IMR-90 (cell line): ENCODE measurements around the gene CCDC18. TPM values are rescaled to one million over a fixed set of nuclear protein-coding genes. Genes with fewer than 3 reads are reported as not detected.

Experiments
- ATAC-seq: fragments of 200-7000 bp; cut with Tn5 transposase; 2 replicates; pipeline ENCODE4 v1.9.1; 2020; ENCODE audit warnings: low read depth, mild to moderate bottlenecking, moderate library complexity
- BruUV-seq: library from RNA; stranded (reverse); fragments of 400-500 nt; replicated peaks from 2 replicates; lab custom pipeline; 2021; lab: Mats Ljungman, UMichigan
- CTCF ChIA-PET: fragments of 300-600 bp; formaldehyde crosslinking; extraction: SDS; loops from one replicate; lab custom pipeline; 2021; ENCODE audit warnings: antibody characterized with exemption; lab: Yijun Ruan, JAX
- POLR2A ChIA-PET: fragments of 300-600 bp; sonication (Branson Sonifier 250); formaldehyde crosslinking; loops from one replicate; lab custom pipeline; 2022; ENCODE audit warnings: antibody characterized with exemption; ENCODE audit not compliant: unreplicated experiment; lab: Charles Lee
- DNase-seq: peaks from one replicate; pipeline ENCODE4 v3.0.0; 2013
- H2AFZ ChIP-seq: replicated peaks from 2 replicates; pipeline ENCODE3; 2013; ENCODE audit warnings: low read length, mild to moderate bottlenecking; ENCODE audit not compliant: poor library complexity
- H2AK5ac ChIP-seq: 2 replicates; pipeline ENCODE4 v1.6.1; 2013; ENCODE audit warnings: low read depth, low read length, inconsistent platforms
- H2AK9ac ChIP-seq: replicated peaks from 2 replicates; pipeline ENCODE3; 2013; ENCODE audit warnings: mild to moderate bottlenecking, low read depth, low read length, moderate library complexity; ENCODE audit not compliant: poor library complexity
- H2BK120ac ChIP-seq: 2 replicates; pipeline ENCODE4 v1.6.1; 2013; ENCODE audit warnings: low read depth, low read length, inconsistent platforms
- H2BK15ac ChIP-seq: 3 replicates; pipeline ENCODE4 v1.6.1; 2013; ENCODE audit warnings: low read depth, low read length, inconsistent platforms
- H2BK20ac ChIP-seq: 2 replicates; pipeline ENCODE4 v1.6.1; 2013; ENCODE audit warnings: low read depth, mild to moderate bottlenecking, inconsistent platforms, low read length, moderate library complexity
- H2BK5ac ChIP-seq: 2 replicates; pipeline ENCODE4 v1.6.1; 2013; ENCODE audit warnings: mild to moderate bottlenecking, low read depth, low read length, inconsistent platforms; ENCODE audit not compliant: poor library complexity, severe bottlenecking
- H3K14ac ChIP-seq: replicated peaks from 2 replicates; pipeline ENCODE4 v1.6.1; 2013; ENCODE audit warnings: low read depth, low read length, inconsistent platforms
- H3K18ac ChIP-seq: 2 replicates; pipeline ENCODE4 v1.6.1; 2013; ENCODE audit warnings: low read depth, low read length, control low read depth
- H3K23ac ChIP-seq: 2 replicates; pipeline ENCODE4 v1.6.1; 2013; ENCODE audit warnings: low read depth, low read length, inconsistent platforms
- H3K27ac ChIP-seq: 2 replicates; pipeline ENCODE4 v1.5.1; 2013; ENCODE audit warnings: mild to moderate bottlenecking, control low read depth, low read length; ENCODE audit not compliant: insufficient read depth
- H3K27me3 ChIP-seq: 2 replicates; pipeline ENCODE4 v1.6.1; 2013; ENCODE audit warnings: low read length; ENCODE audit not compliant: control insufficient read depth, insufficient read depth
- H3K36me3 ChIP-seq: 2 replicates; pipeline ENCODE4 v1.6.1; 2013; ENCODE audit warnings: low read length, mixed read lengths; ENCODE audit not compliant: control insufficient read depth, insufficient read depth
- H3K4ac ChIP-seq: 2 replicates; pipeline ENCODE4 v1.6.1; 2013; ENCODE audit warnings: low read depth, low read length, inconsistent platforms
- H3K4me1 ChIP-seq: 2 replicates; pipeline ENCODE4 v1.6.1; 2013; ENCODE audit warnings: low read length, mixed read lengths; ENCODE audit not compliant: control insufficient read depth, insufficient read depth
- H3K4me2 ChIP-seq: 2 replicates; pipeline ENCODE4 v1.6.1; 2013; ENCODE audit warnings: low read depth, mild to moderate bottlenecking, control low read depth, low read length, moderate library complexity
- H3K4me3 ChIP-seq: 2 replicates; pipeline ENCODE4 v1.5.1; 2013; ENCODE audit warnings: low read depth, mild to moderate bottlenecking, control low read depth, low read length, moderate library complexity; ENCODE audit not compliant: insufficient read depth
- H3K56ac ChIP-seq: 2 replicates; pipeline ENCODE4 v1.6.1; 2013; ENCODE audit warnings: low read length, inconsistent platforms; ENCODE audit not compliant: insufficient read depth; ENCODE audit errors: extremely low read depth
- H3K79me1 ChIP-seq, 2 experiments: 2 replicates each; pipeline ENCODE4 v1.6.1; 2013; ENCODE audit warnings: low read length in 2 of 2, inconsistent platforms in 1 of 2, low read depth in 1 of 2
- H3K9ac ChIP-seq: 2 replicates; pipeline ENCODE4 v1.6.1; 2013; ENCODE audit warnings: low read depth, low read length, control low read depth
- H3K9me1 ChIP-seq: 2 replicates; pipeline ENCODE4 v1.6.1; 2013; ENCODE audit warnings: low read length, inconsistent platforms; ENCODE audit not compliant: insufficient read depth
- H3K9me3 ChIP-seq: 2 replicates; pipeline ENCODE4 v1.6.1; 2013; ENCODE audit warnings: low read length; ENCODE audit not compliant: control insufficient read depth, insufficient read depth
- H4K20me1 ChIP-seq: 2 replicates; pipeline ENCODE4 v1.6.1; 2013; ENCODE audit warnings: low read length, inconsistent platforms; ENCODE audit not compliant: insufficient read depth
- H4K5ac ChIP-seq: 2 replicates; pipeline ENCODE4 v1.6.1; 2013; ENCODE audit warnings: mild to moderate bottlenecking, low read depth, low read length, control low read depth
- H4K8ac ChIP-seq, 2 experiments: 2 replicates each; pipeline ENCODE4 v1.6.1; 2013; ENCODE audit warnings: low read depth in 2 of 2, low read length in 2 of 2, control low read depth in 1 of 2, inconsistent platforms in 1 of 2
- H4K91ac ChIP-seq: 2 replicates; pipeline ENCODE4 v1.6.1; 2013; ENCODE audit warnings: low read depth, low read length, inconsistent platforms; ENCODE audit not compliant: insufficient read depth
- FOS ChIP-seq: fragments of 150-350 bp; IDR thresholded peaks from 2 replicates; pipeline ENCODE4 v1.6.1; 2016; ENCODE audit warnings: low read depth, low read length
- POLR2A ChIP-seq: IDR thresholded peaks from 2 replicates; pipeline ENCODE4 v1.6.1; 2012; ENCODE audit warnings: mild to moderate bottlenecking, low read depth, low read length
- WGBS, 2 experiments: methylation state at CpG; one replicate each; pipeline versions ENCODE4 v1.1.5 to v1.1.7; 2013; ENCODE audit warnings: missing lambda C conversion rate in 2 of 2; ENCODE audit not compliant: insufficient read length in 1 of 2; ENCODE audit errors: extremely low coverage in 2 of 2; 5-methylcytosine and 5-hydroxymethylcytosine counted together
- dilution Hi-C: fragments of 300-500 bp; cut with HindIII; formaldehyde crosslinking; loops from one replicate; pipeline ENCODE4 v1.14.3; 2018; ENCODE audit warnings: low sequenced_read_pairs; ENCODE audit not compliant: unreplicated experiment
- in situ Hi-C: fragments of 300-500 bp; cut with MboI; formaldehyde crosslinking; loops from 3 replicates; pipeline ENCODE4 v1.14.3; 2019; ENCODE audit warnings: low sequenced_read_pairs, inconsistent platforms, mixed read lengths
- intact Hi-C: fragments of 100-400 bp; cut with micrococcal nuclease; formaldehyde crosslinking; loops from 2 replicates; pipeline ENCODE4 v1.10.0; 2022
- polyA plus RNA-seq, 3 experiments: library from polyadenylated mRNA; depleted of rRNA; stranded (reverse); fragments of >200 nt; gene quantifications; 2 replicates each; pipeline ENCODE4 v1.2.3, GENCODE V29; 2012; ENCODE audit warnings: low replicate concordance in 1 of 3
- total RNA-seq: library from RNA; depleted of rRNA; stranded (reverse); fragments of >200 nt; gene quantifications from 2 replicates; pipeline ENCODE4 v1.2.3, GENCODE V29; 2012

Gene CCDC18
- total and polyA plus RNA-seq, 2 of the 4 experiments (the other 2 are of a cell fraction) = 5.5 to 7.3 TPM

DNA sequence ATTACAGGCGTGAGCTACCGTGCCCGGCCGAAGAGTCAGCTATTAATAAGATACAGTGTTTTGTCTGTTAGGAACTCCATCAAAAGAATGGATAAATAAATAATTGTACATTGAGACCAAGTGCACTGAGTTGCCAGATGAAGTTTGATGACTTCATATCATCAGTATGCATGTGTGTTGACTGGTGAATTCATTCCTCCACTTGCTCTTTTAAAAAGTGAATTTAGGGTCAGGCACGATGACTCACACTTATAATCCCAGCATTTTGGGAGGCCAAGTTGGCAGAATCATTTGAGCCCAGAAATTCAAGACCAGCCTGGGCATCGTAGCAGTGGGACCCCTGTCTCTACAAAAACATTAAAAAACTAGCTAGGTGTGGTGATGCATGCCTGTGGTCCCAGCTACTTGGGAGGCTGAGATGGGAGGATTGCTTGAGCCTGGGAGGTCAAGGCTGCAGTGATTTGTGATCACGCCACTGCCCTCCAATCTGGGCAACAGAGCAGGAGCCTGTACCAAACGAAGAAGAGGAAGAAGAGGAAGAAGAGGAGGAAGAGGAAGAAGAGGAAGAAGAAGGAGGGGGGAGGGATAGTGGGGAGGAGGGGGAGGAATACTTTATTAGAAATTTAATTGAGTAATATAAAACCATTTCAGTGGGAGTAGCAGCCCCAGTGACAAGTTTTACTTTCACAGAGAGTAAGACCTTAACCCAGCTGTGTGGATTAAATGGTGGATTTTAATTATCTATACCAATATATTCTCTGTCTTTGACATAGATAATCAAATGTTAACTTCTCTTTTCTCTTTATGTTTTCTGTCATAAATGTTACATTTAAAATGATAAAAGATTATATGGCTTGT is 74.9 kb downstream of the CCDC18 start:
- H4K5ac ChIP-seq = no peak overlapping the region
- no TSS peak for BruUV-seq
- H2AFZ ChIP-seq = no peak overlapping the region
- H3K27me3 ChIP-seq = no peaks in the 10 kb centered on the region
- H4K8ac ChIP-seq = no peak overlapping the region
- POLR2A ChIA-PET = no interaction called here
- H3K4me3 ChIP-seq = no peak overlapping the region
- DNase-seq = peak; percentile 92
- no peak overlapping the region for H3K14ac ChIP-seq
- peak; percentile 93 for ATAC-seq
- no peak overlapping the region for H2BK15ac ChIP-seq
- TF ChIP-seq POLR2A (no peak), FOS (peak; percentile 64; the same call in 1 of the 2 replicates)
- H3K9ac ChIP-seq = no peak overlapping the region
- peaks cover 12 to 13% of the 10 kb centered on the region in 2 experiments; a peak in 2 of 4 replicates for H3K79me1 ChIP-seq
- no peak overlapping the region for H3K18ac ChIP-seq
- peaks cover 14% of the 10 kb centered on the region; the same call in 1 of the 2 replicates for H3K9me1 ChIP-seq
- no peak overlapping the region; the same call in 1 of the 2 replicates for H4K91ac ChIP-seq
- no peak overlapping the region for H3K56ac ChIP-seq
- no peak overlapping the region for H3K4me2 ChIP-seq
- peak overlapping the region; percentile 82 for H2AK5ac ChIP-seq
- 71% methylated on average over 1 of the region's 8 CpGs; no CpG with 5 or more reads in 1 of the 2 experiments for WGBS, 2 experiments
- CTCF ChIA-PET = no interaction called here
- peaks cover 6% of the 10 kb centered on the region; the same call in 1 of the 2 replicates for H3K9me3 ChIP-seq
- H3K27ac ChIP-seq = no peak overlapping the region
- no peak overlapping the region for H2BK20ac ChIP-seq
- H2AK9ac ChIP-seq = no peak overlapping the region
- H3K36me3 ChIP-seq = no peaks in the 10 kb centered on the region
- dilution Hi-C loops (no loop called here), intact Hi-C loops (no loop called here), in situ Hi-C loops (no loop called here)
- no peak overlapping the region for H3K4ac ChIP-seq
- H3K23ac ChIP-seq = no peak overlapping the region
- no peaks in the 10 kb centered on the region for H4K20me1 ChIP-seq
- H3K4me1 ChIP-seq = peaks cover 2% of the 10 kb centered on the region; the same call in 1 of the 2 replicates
- H2BK120ac ChIP-seq = no peak overlapping the region
- peak overlapping the region; percentile 10 for H2BK5ac ChIP-seq
